ENCODE results near the gene CFAP299.

GRCh38 chr4:80841587-80842281 lies 506.2 kb downstream of the CFAP299 start:
- no peak for TF ChIP-seq CTCF (IDR thresholded peaks at IDR 0.05)
- no peak for TF ChIP-seq EZH2 (IDR thresholded peaks at IDR 0.05; ENCODE audit: borderline replicate concordance, insufficient read depth, low read depth, low read length, poor library complexity, severe bottlenecking)
